Gastroesophageal sphincter (tissue), 4 donors: ENCODE data around the gene DUSP16. TPM values are rescaled to one million over a fixed set of nuclear protein-coding genes. Genes with fewer than 3 reads are reported as not detected.

Source experiments
- ATAC-seq: fragments of 150-250 bp; one replicate; pipeline ENCODE4 v1.9.1; 2016; ENCODE audit warnings: mild to moderate bottlenecking, moderate library complexity
- H3K27ac ChIP-seq, 4 donors: fragments of 200-600 bp; sonication (generic) in 3 of 4; 1 replicate in 3 of 4; 2 replicates in 1 of 4; pipeline ENCODE4 v1.5.1; 2016 to 2019
- H3K27me3 ChIP-seq: fragments of 200-600 bp; sonication (generic); one replicate; pipeline ENCODE4 v1.5.1; 2019
- H3K36me3 ChIP-seq, 2 donors: fragments of 200-600 bp; sonication (generic); one replicate each; pipeline ENCODE4 v1.5.1; 2019; ENCODE audit warnings: control low read depth in 1 of 2
- H3K4me1 ChIP-seq, 3 donors: fragments of 200-600 bp; sonication (generic); 1 replicate in 2 of 3; 2 replicates in 1 of 3; pipeline ENCODE4 v1.5.1; 2016 to 2019; ENCODE audit warnings: control low read depth in 2 of 3
- H3K4me3 ChIP-seq, 2 donors: fragments of 200-600 bp; sonication (generic); one replicate each; pipeline ENCODE4 v1.5.1; 2019; ENCODE audit warnings: mild to moderate bottlenecking in 1 of 2, moderate library complexity in 1 of 2
- H3K9me3 ChIP-seq, 3 donors: fragments of 200-600 bp; sonication (generic); one replicate each; pipeline ENCODE4 v1.5.1; 2017 to 2019; ENCODE audit warnings: control low read depth in 2 of 3
- CTCF ChIP-seq, 4 experiments: fragments of 200-600 bp in 2 of 4; fragments of 450-650 bp in 2 of 4; sonication (generic) in 1 of 4; IDR thresholded peaks; one replicate each; pipeline ENCODE4 v1.5.1; 2017 to 2019; ENCODE audit warnings: antibody characterized with exemption in 4 of 4, mild to moderate bottlenecking in 2 of 4, moderate library complexity in 2 of 4
- EP300 ChIP-seq: sonication (generic); formaldehyde crosslinking; IDR thresholded peaks from one replicate; pipeline ENCODE4 v1.6.1; 2017; ENCODE audit warnings: antibody characterized with exemption, mild to moderate bottlenecking
- POLR2A ChIP-seq, 2 donors: fragments of 450-650 bp; IDR thresholded peaks; one replicate each; pipeline ENCODE4 v1.6.1; 2017; ENCODE audit warnings: antibody characterized with exemption in 2 of 2, mild to moderate bottlenecking in 2 of 2, moderate library complexity in 1 of 2
- POLR2AphosphoS5 ChIP-seq: sonication (generic); formaldehyde crosslinking; IDR thresholded peaks from one replicate; pipeline ENCODE4 v1.6.1; 2017; ENCODE audit warnings: antibody characterized with exemption
- WGBS, 2 donors: methylation state at CpG; one replicate each; pipeline ENCODE4 v1.1.5; 2018; ENCODE audit warnings: low coverage in 1 of 2; 5-methylcytosine and 5-hydroxymethylcytosine counted together
- total RNA-seq, 4 donors: library from RNA; depleted of rRNA; stranded (reverse); fragments of >200 nt; gene quantifications; one replicate each; pipeline ENCODE4 v1.1.0, GENCODE V29; 2016

The DUSP16 gene
- total RNA-seq, 4 donors from 2014 or later: 14.7 to 20.1 (median 17.1) TPM

- H3K27ac ChIP-seq: no peak overlapping the region
Measured at GRCh38 chr12:12495536-12495935, 67.1 kb downstream of the DUSP16 start.

DNA sequence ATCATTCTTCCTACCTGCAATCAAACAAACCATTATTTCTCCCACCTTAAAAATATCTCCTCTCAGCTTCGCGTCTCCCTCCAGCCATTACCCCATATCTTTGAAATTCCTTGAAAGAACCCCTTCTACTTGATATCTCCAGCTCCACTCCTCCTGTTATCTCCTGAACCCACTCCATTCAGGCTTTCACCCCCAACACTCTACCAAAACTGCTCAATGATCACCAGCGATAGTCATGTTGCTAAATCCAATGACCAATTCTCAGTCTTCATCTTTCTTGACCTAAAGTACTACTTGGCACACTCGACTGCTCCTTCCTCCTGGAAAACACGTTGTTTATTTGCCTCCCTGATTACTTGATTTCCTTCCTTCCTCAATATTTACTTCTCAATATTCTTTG is 70.1 kb downstream of the DUSP16 start:
- Histone ChIP-seq H3K9me3 (no peaks in the 10 kb centered on the region), H3K27me3 (no peaks in the 10 kb centered on the region), H3K4me1 (no peaks in the 10 kb centered on the region), H3K4me3 (no peak overlapping the region), H3K36me3 (peaks cover 0 to 13% of the 10 kb centered on the region in 2 donors), H3K27ac (no peak overlapping the region)
- TF ChIP-seq CTCF (IDR thresholded peaks at IDR 0.05): no peak
- no peak for TF ChIP-seq POLR2AphosphoS5
- TF ChIP-seq POLR2A (IDR thresholded peaks at IDR 0.05): no peak
- TF ChIP-seq EP300: no peak
- ATAC-seq: no peak
- 84 to 92% methylated on average over 5 of the region's 5 CpGs for WGBS, 2 donors

More at GRCh38 chr12:12495536-12495935, 67.1 kb downstream of the DUSP16 start:
- Histone ChIP-seq H3K9me3 (no peaks in the 10 kb centered on the region), H3K36me3 (peaks cover 0 to 13% of the 10 kb centered on the region in 2 donors), H3K4me3 (no peak overlapping the region), H3K27me3 (no peaks in the 10 kb centered on the region), H3K4me1 (no peaks in the 10 kb centered on the region)
- no peak for TF ChIP-seq POLR2A (IDR thresholded peaks at IDR 0.05)
- TF ChIP-seq POLR2AphosphoS5: no peak
- TF ChIP-seq CTCF (IDR thresholded peaks at IDR 0.05): no peak
- no peak for TF ChIP-seq EP300
- 83 to 100% methylated on average over 1 of the region's 1 CpG for WGBS, 2 donors
- no peak for ATAC-seq

GRCh38 chr12:12491606-12492005 is 71.1 kb downstream of the DUSP16 start:
- TF ChIP-seq POLR2A (IDR thresholded peaks at IDR 0.05) (no peak), CTCF (IDR thresholded peaks at IDR 0.05) (no peak), POLR2AphosphoS5 (no peak), EP300 (no peak)
- Histone ChIP-seq H3K36me3 (peaks cover 0 to 17% of the 10 kb centered on the region in 2 donors), H3K9me3 (no peaks in the 10 kb centered on the region), H3K27me3 (no peaks in the 10 kb centered on the region), H3K4me3 (no peak overlapping the region), H3K4me1 (no peaks in the 10 kb centered on the region), H3K27ac (no peak overlapping the region)
- ATAC-seq: no peak

DNA sequence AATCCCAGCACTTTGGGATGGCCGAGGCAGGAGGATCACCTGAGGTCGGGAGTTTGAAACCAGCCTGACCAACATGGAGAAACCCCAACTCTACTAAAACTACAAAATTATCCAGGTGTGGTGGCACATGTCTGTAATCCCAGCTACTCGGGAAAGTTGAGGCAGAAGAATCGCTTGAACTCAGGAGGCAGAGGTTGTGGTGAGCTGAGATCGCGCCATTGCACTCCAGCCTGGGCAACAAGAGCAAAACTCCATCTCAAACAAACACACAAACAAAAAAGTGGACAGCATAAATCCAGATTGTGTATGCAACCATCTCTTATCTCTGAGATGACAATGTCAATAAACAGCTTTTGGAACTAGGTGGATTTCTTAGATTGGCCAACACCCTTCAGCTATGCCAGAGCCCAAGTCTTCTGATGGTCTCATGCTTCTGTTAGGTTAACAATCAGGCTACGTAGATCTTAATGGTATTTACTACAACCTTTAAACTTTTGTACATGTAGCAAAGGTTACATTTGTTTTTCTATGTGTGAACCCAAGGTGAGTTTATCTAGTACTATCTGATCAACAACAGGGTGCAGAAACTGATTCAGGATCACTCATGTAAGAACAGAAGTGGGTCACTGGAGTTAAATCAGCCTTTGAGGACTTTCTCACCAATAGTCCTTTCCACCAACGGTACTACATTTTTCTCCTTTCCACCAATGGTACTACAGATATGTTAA is 73.7 kb downstream of the DUSP16 start:
- 91 to 98% methylated on average over 6 of the region's 8 CpGs for WGBS, 2 donors
- no peak overlapping the region for H3K27ac ChIP-seq
- H3K9me3 ChIP-seq: no peaks in the 10 kb centered on the region
- H3K4me3 ChIP-seq: no peak overlapping the region
- no peaks in the 10 kb centered on the region for H3K4me1 ChIP-seq
- no peak for ATAC-seq
- TF ChIP-seq POLR2A (IDR thresholded peaks at IDR 0.05) (no peak), CTCF (IDR thresholded peaks at IDR 0.05) (no peak), POLR2AphosphoS5 (no peak), EP300 (no peak)
- H3K36me3 ChIP-seq: peaks cover 0 to 32% of the 10 kb centered on the region in 2 donors
- no peaks in the 10 kb centered on the region for H3K27me3 ChIP-seq

- TF ChIP-seq EP300: no peak
- no peak for TF ChIP-seq POLR2AphosphoS5
- TF ChIP-seq POLR2A (IDR thresholded peaks at IDR 0.05): no peak
- TF ChIP-seq CTCF (IDR thresholded peaks at IDR 0.05): no peak
- Histone ChIP-seq H3K27ac (no peak overlapping the region), H3K9me3 (no peaks in the 10 kb centered on the region), H3K4me1 (no peaks in the 10 kb centered on the region), H3K27me3 (no peaks in the 10 kb centered on the region), H3K4me3 (no peak overlapping the region), H3K36me3 (peaks cover 0 to 32% of the 10 kb centered on the region in 2 donors)
- 76 to 93% methylated on average over 3 to 4 of the region's 4 CpGs for WGBS, 2 donors
- ATAC-seq: no peak
Measured at GRCh38 chr12:12488296-12488695, 74.4 kb downstream of the DUSP16 start.
